GM21367 (cell line): ENCODE measurements around the gene DOK7.

Experiments
- ATAC-seq: cut with Tn5 transposase; IDR thresholded peaks from one replicate; pipeline ENCODE4 v1.9.1; 2021; ENCODE audit not compliant: unreplicated experiment

DOK7 gene

GRCh38 chr4:3518941-3519340 lies 55.8 kb downstream of the DOK7 start:
- ATAC-seq: no peak

- no peak for ATAC-seq
Measured at GRCh38 chr4:3519468-3520264, 56.6 kb downstream of the DOK7 start.

GRCh38 chr4:3520276-3520675 lies 57.2 kb downstream of the DOK7 start:
- ATAC-seq: no peak

GRCh38 chr4:3520796-3521600 lies 57.9 kb downstream of the DOK7 start:
- no peak for ATAC-seq

GRCh38 chr4:3521621-3522325 lies 58.7 kb downstream of the DOK7 start:
- no peak for ATAC-seq

- ATAC-seq: no peak
Measured at GRCh38 chr4:3522326-3522640, 59.2 kb downstream of the DOK7 start.

GRCh38 chr4:3522651-3523050 lies 59.5 kb downstream of the DOK7 start:
- no peak for ATAC-seq

- no peak for ATAC-seq
Measured at GRCh38 chr4:3523146-3523627, 60.1 kb downstream of the DOK7 start.

- no peak for ATAC-seq
Measured at GRCh38 chr4:3523628-3524221, 60.6 kb downstream of the DOK7 start.

GRCh38 chr4:3524349-3524748 lies 61.2 kb downstream of the DOK7 start:
- ATAC-seq: no peak

- ATAC-seq: no peak
Measured at GRCh38 chr4:3524920-3525319, 61.8 kb downstream of the DOK7 start.

GRCh38 chr4:3525532-3526430 lies 62.7 kb downstream of the DOK7 start:
- no peak for ATAC-seq

- ATAC-seq: no peak
Measured at GRCh38 chr4:3526456-3526855, 63.4 kb downstream of the DOK7 start.

- ATAC-seq: no peak
Measured at GRCh38 chr4:3527101-3527913, 64.2 kb downstream of the DOK7 start.

GRCh38 chr4:3527914-3528876 lies 65.1 kb downstream of the DOK7 start:
- no peak for ATAC-seq

- ATAC-seq: no peak
Measured at GRCh38 chr4:3529363-3529762, 66.3 kb downstream of the DOK7 start.

GRCh38 chr4:3530051-3530450 lies 66.9 kb downstream of the DOK7 start:
- no peak for ATAC-seq

- no peak for ATAC-seq
Measured at GRCh38 chr4:3530663-3531254, 67.7 kb downstream of the DOK7 start.
